Adipocyte (in vitro differentiated cells): Measurements from ENCODE around the gene ARHGDIA.

Experiments
- DNase-seq: peaks from one replicate; pipeline ENCODE4 v3.0.0-alpha.2; 2015; ENCODE audit warnings: low read depth
- H3K27me3 ChIP-seq: replicated peaks from 2 replicates; pipeline ENCODE4 v1.7.0; 2013; ENCODE audit warnings: mild to moderate bottlenecking, low read length, moderate library complexity; ENCODE audit not compliant: control insufficient read depth, insufficient read depth
- H3K36me3 ChIP-seq: 2 replicates; pipeline ENCODE4 v1.7.0; 2013; ENCODE audit warnings: low read length, mild to moderate bottlenecking, moderate library complexity; ENCODE audit not compliant: control insufficient read depth, insufficient read depth, severe bottlenecking
- H3K4me1 ChIP-seq: 2 replicates; pipeline ENCODE4 v1.7.0; 2013; ENCODE audit warnings: mild to moderate bottlenecking, low read length, moderate library complexity; ENCODE audit not compliant: control insufficient read depth, insufficient read depth
- H3K4me3 ChIP-seq: 2 replicates; pipeline ENCODE4 v1.7.0; 2013; ENCODE audit warnings: mild to moderate bottlenecking, low read length, moderate library complexity
- H3K9ac ChIP-seq: 2 replicates; pipeline ENCODE4 v1.7.0; 2013; ENCODE audit warnings: mild to moderate bottlenecking, low read length, moderate library complexity
- H3K9me3 ChIP-seq: 2 replicates; pipeline ENCODE4 v1.7.0; 2013; ENCODE audit warnings: mild to moderate bottlenecking, low read length, moderate library complexity; ENCODE audit not compliant: control insufficient read depth

The ARHGDIA gene

GRCh38 chr17:81822312-81822637 is 48.9 kb downstream of the ARHGDIA start:
- DNase-seq, result no peak

GRCh38 chr17:81821603-81822311 is 49.4 kb downstream of the ARHGDIA start:
- H3K4me1 ChIP-seq, result peaks cover 18% of the 10 kb centered on the region
- no peaks in the 10 kb centered on the region for H3K9me3 ChIP-seq
- DNase-seq, result no peak
- no peak overlapping the region for H3K4me3 ChIP-seq
- H3K9ac ChIP-seq, result peak overlapping the region; percentile 20
- H3K36me3 ChIP-seq, result peaks cover 7% of the 10 kb centered on the region
- H3K27me3 ChIP-seq, result peaks cover 19% of the 10 kb centered on the region

More at GRCh38 chr17:81822312-81822637, 48.9 kb downstream of the ARHGDIA start:
- Histone ChIP-seq H3K36me3 (peaks cover 7% of the 10 kb centered on the region), H3K4me3 (no peak overlapping the region), H3K4me1 (peaks cover 18% of the 10 kb centered on the region), H3K27me3 (peaks cover 19% of the 10 kb centered on the region), H3K9ac (peak overlapping the region; percentile 20), H3K9me3 (no peaks in the 10 kb centered on the region)

GRCh38 chr17:81821147-81821546 is 50.0 kb downstream of the ARHGDIA start:
- H3K9me3 ChIP-seq, result no peaks in the 10 kb centered on the region
- H3K27me3 ChIP-seq, result peaks cover 19% of the 10 kb centered on the region
- peaks cover 7% of the 10 kb centered on the region for H3K36me3 ChIP-seq
- H3K9ac ChIP-seq, result no peak overlapping the region
- no peak for DNase-seq
- no peak overlapping the region for H3K4me3 ChIP-seq
- peaks cover 17% of the 10 kb centered on the region for H3K4me1 ChIP-seq

- peaks cover 7% of the 10 kb centered on the region for H3K36me3 ChIP-seq
- H3K4me1 ChIP-seq, result peaks cover 11% of the 10 kb centered on the region
- H3K27me3 ChIP-seq, result peaks cover 26% of the 10 kb centered on the region
- no peak overlapping the region for H3K9ac ChIP-seq
- H3K4me3 ChIP-seq, result no peak overlapping the region
- no peaks in the 10 kb centered on the region for H3K9me3 ChIP-seq
- no peak for DNase-seq
Measured at GRCh38 chr17:81819708-81820107, 51.4 kb downstream of the ARHGDIA start.

- no peak overlapping the region for H3K9ac ChIP-seq
- H3K4me1 ChIP-seq, result peaks cover 11% of the 10 kb centered on the region
- no peak overlapping the region for H3K4me3 ChIP-seq
- H3K36me3 ChIP-seq, result no peaks in the 10 kb centered on the region
- no peak for DNase-seq
- H3K27me3 ChIP-seq, result peaks cover 29% of the 10 kb centered on the region
- no peaks in the 10 kb centered on the region for H3K9me3 ChIP-seq
Measured at GRCh38 chr17:81817758-81818147, 53.4 kb downstream of the ARHGDIA start.
